H1 (cell line): ENCODE data around the gene SPTLC3. TPM values are rescaled to one million over a fixed set of nuclear protein-coding genes. Genes with fewer than 3 reads are reported as not detected.

Source experiments
- CTCF ChIP-seq, 3 experiments: IDR thresholded peaks; 1 replicate in 2 of 3; 2 replicates in 1 of 3; pipeline versions ENCODE4 v1.5.1 to v1.6.1; 2011; ENCODE audit warnings: low read length in 3 of 3, mild to moderate bottlenecking in 3 of 3, inconsistent platforms in 2 of 3, low read depth in 1 of 3, moderate library complexity in 1 of 3; ENCODE audit not compliant: insufficient read depth in 1 of 3; ENCODE audit errors: control extremely low read depth in 1 of 3
- HDAC6 ChIP-seq: IDR thresholded peaks from one replicate; pipeline ENCODE4 v1.7.1; 2012; ENCODE audit warnings: low read depth, mild to moderate bottlenecking, inconsistent platforms, low read length, moderate library complexity
- NRF1 ChIP-seq: IDR thresholded peaks from 2 replicates; pipeline ENCODE4 v1.6.1; 2011; ENCODE audit warnings: mild to moderate bottlenecking, low read depth, low read length, improper control_type of control experiment
- polyA plus RNA-seq, 7 experiments: library from polyadenylated mRNA; depleted of rRNA in 3 of 7; stranded (reverse) in 5 of 7; unstranded in 2 of 7; fragments of >200 nt in 5 of 7; fragments of 200-250 nt in 2 of 7; gene quantifications; 1 replicate in 5 of 7; 2 replicates in 1 of 7; 4 replicates in 1 of 7; pipeline versions ENCODE4 v1.2.1 to v1.2.3, GENCODE V29; 2011 to 2013; ENCODE audit warnings: missing spikeins in 2 of 7, mixed read lengths in 2 of 7
- total RNA-seq: library from RNA; stranded (reverse); fragmentation: NEBNext Ultra II Directional; extraction: Animal tissue kit (Norgen Biotek cat#: 25700); gene quantifications from 2 replicates; pipeline ENCODE4 v1.2.1, GENCODE V29; 2021

Gene SPTLC3
- total and polyA plus RNA-seq, 2 of the 8 experiments (the other 6 are each of a cell fraction or from before 2014, with no cell fraction given): 0.23 to 0.82 TPM

GRCh38 chr20:13216533-13216932 lies 207.8 kb downstream of the SPTLC3 start (continued):
- TF ChIP-seq CTCF (IDR thresholded peaks at IDR 0.05; ENCODE audit: control extremely low read depth in 1 of 3, insufficient read depth in 1 of 3, low read depth in 1 of 3, low read length in 3 of 3) (no peak), HDAC6 (no peak), NRF1 (no peak)

Other genes with a start within 250 kb of the SPTLC3 start
- 0.78 and 0.97 TPM in 2 replicates for gene ISM1, start 212.3 kb downstream of the SPTLC3 start, total RNA-seq
- gene ISM1, start 212.3 kb downstream of the SPTLC3 start, polyA plus RNA-seq (2011; rRNA removed): 0.35 and 0.62 TPM in 2 replicates